GM19397 (cell line): ENCODE data around the gene RIN3.

Experiments
- ATAC-seq: cut with Tn5 transposase; IDR thresholded peaks from one replicate; pipeline ENCODE4 v1.9.1; 2021; ENCODE audit warnings: mild to moderate bottlenecking, moderate library complexity; ENCODE audit not compliant: unreplicated experiment

The RIN3 gene

DNA sequence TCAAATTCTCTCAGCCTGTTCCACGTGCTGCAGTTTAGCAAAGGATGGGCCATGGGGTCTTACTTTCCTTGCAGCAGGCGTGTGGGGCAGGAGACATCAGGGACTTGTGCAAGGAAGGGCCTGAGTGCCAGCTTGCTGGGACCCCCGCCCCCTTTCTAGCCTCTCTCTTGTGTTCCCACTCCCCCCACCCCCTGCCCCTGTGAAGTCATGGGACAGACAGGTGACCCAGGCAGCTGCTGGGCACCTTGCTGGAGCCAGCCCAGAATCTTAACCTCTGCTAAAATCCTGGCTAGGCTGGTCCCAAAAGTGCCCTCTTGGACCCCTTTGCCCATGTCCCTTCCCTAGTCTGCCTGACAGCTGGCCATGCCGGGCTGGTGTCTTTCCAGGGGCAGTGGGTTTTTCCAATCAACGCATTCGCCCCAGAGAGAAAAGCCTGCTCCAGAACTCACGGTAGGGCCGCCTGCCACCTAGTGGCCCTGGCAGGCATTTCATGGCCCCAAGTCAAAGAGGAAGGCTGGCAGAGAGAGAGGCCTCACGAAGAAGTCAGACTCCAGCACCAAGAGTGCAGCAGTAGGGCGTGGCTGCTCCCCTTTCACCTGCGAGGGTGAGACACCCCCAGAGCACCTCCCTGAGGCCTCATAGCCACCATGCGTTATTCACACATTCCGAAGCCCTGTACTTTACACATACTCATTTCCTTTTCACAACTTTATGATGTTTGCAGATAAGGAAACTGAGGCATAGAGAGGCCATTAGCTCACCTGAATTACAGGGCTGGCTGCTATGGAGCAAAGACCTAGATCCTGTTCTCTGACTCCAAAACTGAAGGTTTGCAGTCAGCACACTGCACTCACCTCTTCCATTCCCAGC, 167.4 kb downstream of the RIN3 start:
- no peak for ATAC-seq

DNA sequence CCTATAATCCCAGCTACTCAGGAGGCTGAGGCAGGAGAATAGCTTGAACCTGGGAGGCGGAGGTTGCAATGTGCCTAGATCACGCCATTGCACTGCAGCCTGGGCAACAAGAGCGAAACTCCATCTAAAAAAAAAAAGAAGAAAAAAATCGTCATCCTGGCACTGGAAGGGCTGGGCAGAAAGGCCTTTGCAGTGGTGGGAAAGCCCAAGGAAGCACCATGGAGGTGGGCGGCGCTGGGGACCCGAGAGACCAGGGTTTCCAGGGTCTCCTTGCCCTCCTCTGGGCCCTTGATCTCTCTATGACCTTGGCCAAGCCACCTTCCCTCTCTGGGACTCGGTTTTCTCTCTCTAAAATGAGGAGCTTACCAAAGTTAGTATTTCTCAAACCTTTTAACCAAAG, 169.5 kb downstream of the RIN3 start:
- no peak for ATAC-seq

DNA sequence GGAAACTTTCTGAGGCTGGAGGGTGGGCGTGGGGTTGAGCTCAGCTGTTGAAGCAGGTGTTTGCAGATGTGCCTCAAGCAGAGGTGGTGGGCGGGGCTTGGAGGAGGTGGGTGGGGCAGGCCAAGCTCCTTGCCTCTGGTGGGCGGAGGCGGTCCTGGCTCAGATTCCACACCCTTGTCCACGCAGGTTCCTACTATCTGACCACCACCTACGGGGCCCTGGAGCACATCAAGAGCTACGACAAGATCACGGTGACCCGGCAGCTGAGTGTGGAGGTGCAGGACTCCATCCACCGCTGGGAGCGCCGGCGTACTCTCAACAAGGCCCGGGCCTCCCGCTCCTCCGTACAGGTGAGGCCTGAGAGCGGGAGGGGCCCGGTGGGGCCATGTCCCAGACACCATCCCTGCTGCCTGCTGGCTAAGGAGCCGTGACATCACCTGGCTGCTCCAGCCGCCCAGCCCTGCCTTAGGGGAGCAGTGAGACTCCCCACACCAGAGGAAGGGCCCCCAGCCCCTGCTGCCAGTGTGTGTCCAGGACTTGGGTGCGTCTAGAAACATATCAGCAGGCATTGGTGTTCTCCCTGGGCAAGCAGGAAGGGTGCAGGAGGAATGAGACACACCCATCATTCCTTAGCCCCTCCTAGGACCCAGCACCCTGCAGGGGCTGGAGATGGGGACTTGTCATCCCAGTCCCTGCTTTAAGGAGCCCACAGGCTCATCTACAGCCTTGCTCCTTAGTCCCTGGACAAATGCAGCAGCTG, 171.4 kb downstream of the RIN3 start:
- no peak for ATAC-seq

DNA sequence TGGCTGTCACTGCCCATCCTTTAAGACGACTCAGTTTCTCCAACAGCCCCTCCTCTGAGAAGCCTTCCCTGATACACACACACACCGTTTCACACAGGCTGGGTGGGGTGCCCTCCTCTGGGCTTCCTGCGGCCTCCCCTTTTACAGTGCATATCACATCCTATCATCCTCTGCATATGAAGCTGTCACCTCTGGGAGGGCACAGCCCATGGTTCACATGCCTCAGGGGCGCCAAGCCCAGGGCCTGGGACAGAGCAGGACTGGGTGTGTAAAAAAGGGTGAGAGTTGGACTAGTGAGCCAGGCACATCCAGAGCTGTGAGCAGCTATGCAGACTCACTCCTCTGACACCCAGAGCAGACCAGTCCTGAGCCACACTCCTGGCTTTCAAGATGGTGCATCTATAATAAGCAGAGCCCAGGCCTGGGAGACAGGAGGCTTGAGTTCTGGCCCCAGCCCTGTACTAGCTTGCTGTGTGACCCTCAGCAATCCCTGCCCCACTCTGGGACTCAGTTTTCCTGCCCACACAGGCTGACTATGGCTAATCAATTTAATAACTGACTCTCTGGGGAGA, 172.3 kb downstream of the RIN3 start:
- no peak for ATAC-seq

DNA sequence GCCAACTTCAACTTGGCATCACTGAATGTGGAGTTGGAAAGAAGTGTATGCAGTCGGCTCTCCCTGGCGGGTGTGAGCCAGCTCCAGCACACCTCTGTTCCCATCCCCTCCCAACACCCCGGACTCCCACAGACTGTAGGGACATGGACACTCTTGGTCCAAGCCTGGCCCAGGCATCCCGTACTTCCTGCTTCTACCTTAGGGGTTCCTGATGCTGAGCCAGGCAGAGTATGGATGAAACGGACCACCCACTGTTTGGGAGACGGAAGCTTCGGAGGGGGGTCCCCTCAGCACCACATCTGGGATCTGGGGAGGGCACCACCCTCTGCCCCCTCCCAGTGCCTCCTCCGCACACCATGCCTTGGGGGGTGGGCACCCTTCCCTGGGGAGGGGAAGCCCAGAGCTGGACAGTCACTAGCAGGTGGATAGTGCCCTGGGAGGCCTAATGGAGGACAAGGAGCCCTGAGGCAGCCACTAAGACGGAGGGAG, 172.9 kb downstream of the RIN3 start:
- ATAC-seq = no peak

DNA sequence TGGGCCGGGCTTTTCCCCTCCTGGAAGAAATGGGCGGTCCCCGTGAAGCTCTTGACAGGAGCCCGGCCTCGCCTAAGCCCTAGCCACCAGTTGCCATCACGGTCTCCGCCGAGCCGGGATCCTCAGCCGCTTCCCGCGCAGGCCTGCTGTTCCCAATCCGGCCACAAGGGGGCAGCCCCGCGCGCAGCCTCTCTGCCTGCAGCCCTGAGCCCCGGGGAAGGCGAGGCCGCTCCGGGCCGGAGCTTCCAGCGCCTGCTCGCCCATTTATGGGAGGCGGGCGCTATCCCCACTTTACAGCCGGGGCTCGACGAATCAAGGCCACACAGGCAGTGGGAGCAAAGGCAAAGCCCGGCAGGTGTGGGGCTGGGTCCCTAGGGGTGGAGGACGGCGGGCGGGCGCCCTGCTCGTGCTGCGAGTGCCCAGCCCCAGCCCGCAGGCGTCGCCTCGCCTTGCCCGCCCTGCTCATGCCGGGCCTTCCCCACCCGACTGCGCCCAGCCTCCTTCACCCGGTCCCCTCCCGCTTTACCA, 173.4 kb downstream of the RIN3 start:
- peak; percentile 62 for ATAC-seq

DNA sequence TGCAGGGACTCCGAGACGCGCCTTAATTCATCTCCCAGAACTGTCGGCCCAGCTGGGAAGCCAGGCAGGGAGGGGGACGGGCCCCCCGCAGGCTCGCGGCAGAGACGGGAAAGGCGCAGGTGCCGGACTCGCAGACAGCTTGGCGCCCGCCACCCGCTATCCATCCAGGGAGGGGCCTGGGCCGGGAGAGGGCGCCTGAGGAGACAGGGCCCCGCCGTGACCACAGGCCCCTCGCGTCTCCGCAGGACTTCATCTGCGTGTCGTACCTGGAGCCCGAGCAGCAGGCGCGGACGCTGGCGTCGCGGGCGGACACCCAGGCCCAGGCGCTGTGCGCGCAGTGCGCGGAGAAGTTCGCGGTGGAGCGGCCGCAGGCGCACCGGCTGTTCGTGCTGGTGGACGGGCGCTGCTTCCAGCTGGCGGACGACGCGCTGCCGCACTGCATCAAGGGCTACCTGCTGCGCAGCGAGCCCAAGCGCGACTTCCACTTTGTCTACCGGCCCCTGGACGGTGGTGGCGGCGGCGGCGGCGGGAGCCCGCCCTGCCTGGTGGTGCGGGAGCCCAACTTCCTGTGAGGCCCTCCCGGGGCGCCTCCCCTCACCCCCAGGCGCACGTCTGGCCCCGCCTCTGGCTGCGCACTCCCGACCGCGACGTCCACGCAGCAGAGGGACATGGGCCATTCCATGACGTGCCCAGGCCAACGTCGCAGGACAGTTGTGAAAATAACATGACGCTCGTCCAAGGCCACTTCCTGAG, 174.3 kb downstream of the RIN3 start:
- ATAC-seq = no peak

DNA sequence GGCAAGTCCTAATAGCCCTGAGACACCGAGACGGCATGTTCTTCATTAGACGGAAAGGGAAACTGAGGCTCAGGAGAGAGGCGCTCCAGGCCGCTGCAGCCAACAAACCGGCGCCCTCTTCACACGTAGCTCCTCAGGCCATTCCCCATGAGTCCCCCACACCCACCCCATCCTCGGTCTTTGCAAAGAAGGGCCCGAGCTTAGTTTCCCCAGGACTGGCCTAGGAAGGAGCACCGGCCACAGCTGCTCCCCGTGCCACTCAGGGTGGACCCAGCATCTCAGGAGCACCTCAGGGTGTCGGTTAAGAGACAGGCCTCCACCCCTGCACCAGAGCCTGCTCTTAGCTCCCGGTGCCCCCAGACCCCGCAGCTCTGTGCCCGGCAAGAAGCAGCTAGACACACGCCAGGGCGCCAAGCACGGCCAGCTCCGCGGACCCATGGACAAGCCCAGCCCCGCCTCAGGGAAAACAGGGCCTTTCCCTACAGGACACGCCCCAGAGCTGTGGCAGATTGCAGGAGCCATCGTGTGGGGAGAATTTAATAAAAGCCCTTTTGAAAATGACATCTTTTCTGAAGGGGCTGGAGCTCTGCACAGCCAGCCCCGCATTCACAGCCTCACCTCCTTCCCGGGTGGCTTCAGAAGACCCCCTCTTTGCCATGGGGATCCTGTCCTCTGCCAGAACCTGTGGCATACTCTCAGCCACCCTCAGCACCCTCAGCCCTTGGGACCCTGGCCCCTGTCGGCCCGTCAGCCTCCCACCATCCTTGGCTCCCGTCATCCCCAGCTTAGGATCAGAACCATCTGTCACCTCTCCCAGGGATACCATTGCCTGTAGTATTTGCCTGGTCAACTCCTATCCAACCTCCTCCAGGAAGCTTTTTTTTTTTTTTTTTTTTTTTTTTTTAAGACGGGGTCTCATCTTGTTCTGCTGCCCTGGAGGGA, 175.1 kb downstream of the RIN3 start:
- ATAC-seq = no peak

DNA sequence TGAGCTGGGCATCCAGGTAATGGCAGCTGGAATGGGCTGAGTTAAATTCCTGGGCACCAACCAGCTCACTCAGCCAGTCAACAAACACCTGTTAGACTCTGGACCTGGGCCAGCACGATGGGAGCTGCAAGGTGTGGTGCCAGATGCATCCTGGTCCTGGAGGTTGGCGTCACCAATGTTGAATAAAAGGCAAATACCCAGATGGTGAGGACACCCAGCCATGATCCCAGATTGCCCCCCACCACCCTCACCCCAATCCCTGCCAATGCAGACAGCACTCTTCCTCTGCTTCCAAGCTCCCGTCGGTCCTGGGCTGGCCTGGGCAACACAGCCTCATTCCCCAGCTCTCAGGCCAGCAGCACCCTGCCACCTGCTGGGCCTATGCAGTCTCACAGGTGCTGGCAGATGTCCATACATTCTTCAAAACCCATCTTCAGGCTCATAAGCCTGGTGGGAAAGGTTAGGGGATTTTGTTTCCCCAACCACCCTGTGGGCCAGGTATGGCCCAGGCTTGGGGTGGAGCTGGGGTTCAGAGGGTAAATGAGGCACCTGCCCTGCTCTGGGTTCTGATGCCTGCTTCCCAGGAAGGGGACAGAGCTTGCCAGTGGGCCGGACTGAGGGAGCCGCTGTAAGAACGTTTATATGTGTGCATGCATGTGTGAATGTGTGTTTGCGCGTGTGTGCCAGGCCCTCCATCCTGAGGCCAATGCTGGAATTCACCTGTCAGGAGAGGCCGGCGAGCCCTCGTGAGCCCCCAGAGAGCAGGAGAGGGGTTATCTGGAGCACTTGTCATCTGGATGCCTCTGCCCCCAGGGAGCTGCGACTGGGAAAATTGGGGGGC, 176.8 kb downstream of the RIN3 start:
- no peak for ATAC-seq

DNA sequence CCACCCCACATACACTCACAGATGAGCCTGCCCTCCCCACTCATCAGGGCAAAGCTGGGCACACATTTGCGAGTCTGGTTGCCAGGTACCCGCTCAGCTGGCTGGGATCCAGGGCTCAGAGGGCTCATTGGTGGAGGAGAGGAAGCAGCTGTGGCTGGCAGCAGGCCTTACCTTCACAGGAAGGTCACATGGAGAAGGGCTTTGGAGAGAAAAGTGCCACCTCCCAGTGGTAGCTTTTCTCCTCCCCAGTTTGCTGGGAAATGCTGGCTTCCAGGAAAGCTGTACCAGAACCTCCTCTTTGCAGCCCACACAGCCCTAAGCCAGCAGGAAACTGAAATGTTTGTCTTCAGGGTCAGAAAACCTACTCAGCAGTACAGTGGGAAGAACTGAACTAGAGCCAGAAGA, 179.2 kb downstream of the RIN3 start:
- ATAC-seq = no peak

DNA sequence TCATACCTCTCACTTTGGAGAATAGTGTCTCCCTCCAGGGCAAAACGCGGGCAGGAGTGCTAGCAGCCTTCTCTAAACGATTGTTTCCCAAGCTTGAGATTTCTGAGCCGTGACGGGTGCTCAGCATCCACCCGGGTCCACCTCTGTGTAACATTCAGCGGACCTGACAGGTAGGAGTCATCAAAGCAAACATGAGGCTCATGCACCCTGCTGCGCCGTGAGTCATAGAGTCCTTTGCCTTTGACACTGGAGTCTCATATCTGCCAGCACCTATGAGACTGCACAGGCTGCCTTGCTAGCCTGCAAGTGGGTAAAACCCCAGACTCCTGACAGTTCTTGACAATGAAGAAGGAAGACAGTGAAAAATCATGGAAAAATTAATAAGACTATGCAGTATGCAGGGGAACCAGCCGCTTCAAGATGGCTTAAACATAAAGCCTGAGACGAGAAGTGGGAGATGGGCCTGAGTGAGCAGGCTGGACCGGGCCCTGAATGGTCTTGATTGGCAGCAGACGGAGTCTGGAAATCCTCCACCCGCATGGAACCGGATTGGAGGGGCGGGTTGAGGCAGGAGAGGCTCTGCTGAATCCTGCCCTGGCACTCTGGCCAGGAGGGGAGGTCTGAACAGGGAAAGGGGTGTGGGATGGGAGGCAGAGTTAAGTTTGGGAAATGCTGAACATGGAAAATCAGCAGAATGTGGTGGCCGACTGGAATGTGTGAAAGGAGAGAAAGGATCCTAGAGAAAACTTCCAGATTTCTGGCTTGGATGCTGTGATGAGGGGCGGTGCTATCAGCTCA, 180.6 kb downstream of the RIN3 start:
- no peak for ATAC-seq

DNA sequence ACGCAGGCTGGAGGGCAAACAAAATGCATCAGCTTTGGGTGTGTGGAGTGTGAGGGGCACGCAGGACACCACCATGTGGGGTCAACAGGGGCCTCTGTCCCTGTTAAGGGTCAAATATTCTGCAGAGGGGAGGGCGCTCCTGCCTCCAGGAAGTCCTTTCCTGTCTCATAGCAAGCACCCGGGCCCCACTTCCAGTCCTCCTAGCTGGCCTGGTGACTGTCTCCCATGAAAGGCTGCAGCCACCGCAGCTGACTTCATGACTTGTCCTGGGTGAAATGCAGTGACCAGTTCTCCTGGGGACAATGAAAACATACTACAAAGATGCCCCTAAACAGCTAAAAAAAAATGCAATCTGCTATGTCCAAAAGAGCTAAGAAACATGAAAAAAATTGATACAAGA, 181.2 kb downstream of the RIN3 start:
- ATAC-seq = no peak

DNA sequence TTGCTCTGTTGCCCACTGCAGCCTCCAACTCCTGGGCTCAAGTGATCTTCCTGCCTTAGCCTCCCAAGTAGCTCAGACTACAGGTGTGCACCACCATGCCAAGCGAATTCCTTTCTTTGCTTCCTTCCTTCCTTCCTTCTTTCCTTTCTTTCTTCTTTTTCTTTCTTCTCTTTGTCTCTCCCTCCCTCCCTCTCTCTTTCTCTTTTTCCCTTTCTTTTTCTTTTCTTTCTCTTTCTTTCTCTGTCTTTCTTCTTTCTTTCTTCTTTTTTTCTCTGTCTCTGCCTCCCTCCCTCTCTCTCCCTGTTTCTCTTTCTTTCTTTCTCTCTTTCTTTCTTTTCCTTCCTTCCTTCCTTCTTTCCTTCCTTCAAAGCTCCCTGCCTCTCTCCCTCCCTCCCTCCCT, 182.0 kb downstream of the RIN3 start:
- no peak for ATAC-seq

DNA sequence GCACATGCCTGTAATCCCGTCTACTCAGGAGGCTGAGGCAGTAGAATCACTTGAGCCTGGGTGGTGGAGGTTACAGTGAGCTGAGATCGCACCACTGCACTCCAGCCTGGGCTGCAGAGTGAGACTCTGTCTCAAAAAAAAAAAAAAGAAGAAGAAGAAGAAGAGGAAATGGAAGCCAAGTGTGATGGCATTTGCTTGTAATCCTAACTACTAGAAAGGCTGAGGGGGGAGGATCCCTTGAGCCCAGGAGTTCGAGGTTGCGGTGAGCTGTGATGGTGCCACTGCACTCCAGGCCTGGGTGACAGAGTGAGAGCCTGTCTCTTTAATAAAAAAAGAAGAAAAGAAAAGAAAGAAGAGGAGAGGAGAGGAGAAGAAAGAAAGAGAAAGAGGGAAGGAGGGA, 182.8 kb downstream of the RIN3 start:
- ATAC-seq = no peak

DNA sequence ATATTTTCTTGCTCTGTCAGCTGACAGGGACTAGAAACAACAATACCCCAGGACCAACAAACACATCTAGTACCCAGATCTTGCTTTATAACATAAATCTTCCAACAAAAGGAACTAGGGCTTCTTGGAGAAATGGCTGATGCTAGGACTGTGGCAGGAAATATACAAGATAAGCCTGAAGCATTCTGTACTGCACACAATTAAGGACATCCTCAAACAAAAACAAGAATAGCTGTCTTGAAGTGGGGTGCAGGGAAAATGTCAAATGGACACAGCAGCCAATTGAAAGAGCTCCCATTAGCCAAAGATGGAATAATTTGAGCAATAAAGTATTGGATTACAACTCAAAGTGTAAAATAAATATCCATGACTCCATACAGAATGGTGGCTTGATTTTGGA, 184.8 kb downstream of the RIN3 start:
- ATAC-seq = no peak

DNA sequence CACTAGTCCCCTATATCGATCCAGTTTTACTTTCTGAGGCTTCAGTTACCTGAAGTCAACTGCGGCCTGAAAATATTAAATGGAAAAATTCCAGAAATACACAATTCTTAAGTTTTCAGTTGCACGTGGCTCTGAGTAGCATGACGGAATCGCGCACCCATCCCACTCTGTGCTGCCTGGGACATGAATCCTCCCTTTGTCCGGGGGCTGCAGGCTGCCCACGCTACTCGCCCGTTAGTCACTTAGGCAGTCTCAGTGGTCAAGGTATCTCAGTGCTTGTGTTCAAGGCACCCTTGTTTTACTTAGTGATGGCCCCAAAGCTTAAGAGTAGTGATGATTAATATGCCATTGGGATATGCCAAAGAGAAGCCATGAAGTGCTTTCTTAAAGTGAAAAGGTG, 188.2 kb downstream of the RIN3 start:
- ATAC-seq = no peak

DNA sequence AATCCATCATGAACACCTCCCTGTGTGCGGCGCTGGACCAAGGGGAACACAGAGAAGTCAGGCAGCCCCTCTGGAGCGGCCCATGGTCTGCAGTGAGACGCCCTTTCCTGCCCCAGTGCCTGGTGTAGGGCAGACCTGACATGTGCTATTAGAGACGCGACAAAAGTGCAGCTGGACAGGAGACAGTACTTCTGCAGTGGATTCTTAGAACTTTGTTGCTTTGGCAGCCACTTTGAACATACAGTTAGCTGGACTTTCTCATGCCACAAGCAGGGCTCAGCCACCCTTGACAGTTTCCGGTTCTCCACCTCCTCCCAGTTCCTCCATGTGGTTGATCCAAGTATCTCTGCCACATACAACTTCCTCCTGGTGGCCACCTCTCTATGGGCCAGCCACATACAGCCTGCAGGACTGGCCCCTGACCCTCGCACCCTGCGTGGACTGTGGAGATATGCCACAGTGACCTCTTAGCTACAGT, 188.9 kb downstream of the RIN3 start:
- no peak for ATAC-seq

DNA sequence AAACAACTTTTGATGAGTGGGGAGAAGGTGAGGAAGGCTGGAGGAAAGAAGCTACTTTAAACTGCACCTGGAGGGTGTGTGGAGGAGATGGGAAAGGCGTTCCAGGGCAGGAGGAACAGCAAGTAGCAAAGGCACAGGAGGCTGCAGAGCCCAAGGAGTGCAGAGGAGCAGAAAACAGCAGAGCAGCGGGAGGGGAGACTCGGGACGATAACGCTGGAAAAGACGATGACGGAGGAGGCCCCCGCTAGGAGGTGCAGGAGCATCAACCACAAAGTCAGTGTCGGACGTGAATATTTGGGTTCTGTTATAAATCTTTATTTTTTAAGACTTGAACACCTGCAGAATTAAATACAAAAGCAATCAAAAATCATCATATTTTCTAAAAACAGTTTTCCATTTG, 189.9 kb downstream of the RIN3 start:
- ATAC-seq = no peak
